ENCODE measurements around the gene SLC38A3. TPM values are rescaled to one million over a fixed set of nuclear protein-coding genes. Genes with fewer than 3 reads are reported as not detected.

Gene SLC38A3
- total and polyA plus RNA-seq, 9 of the 15 experiments (the other 6 are each of a cell fraction or from before 2014, with no cell fraction given): 0.09 to 0.38 (median 0.16) TPM; not detected in 6

GRCh38 chr3:50237133-50237651 lies 32.1 kb downstream of the SLC38A3 start (continued):
- TF ChIP-seq, protein P1, sequence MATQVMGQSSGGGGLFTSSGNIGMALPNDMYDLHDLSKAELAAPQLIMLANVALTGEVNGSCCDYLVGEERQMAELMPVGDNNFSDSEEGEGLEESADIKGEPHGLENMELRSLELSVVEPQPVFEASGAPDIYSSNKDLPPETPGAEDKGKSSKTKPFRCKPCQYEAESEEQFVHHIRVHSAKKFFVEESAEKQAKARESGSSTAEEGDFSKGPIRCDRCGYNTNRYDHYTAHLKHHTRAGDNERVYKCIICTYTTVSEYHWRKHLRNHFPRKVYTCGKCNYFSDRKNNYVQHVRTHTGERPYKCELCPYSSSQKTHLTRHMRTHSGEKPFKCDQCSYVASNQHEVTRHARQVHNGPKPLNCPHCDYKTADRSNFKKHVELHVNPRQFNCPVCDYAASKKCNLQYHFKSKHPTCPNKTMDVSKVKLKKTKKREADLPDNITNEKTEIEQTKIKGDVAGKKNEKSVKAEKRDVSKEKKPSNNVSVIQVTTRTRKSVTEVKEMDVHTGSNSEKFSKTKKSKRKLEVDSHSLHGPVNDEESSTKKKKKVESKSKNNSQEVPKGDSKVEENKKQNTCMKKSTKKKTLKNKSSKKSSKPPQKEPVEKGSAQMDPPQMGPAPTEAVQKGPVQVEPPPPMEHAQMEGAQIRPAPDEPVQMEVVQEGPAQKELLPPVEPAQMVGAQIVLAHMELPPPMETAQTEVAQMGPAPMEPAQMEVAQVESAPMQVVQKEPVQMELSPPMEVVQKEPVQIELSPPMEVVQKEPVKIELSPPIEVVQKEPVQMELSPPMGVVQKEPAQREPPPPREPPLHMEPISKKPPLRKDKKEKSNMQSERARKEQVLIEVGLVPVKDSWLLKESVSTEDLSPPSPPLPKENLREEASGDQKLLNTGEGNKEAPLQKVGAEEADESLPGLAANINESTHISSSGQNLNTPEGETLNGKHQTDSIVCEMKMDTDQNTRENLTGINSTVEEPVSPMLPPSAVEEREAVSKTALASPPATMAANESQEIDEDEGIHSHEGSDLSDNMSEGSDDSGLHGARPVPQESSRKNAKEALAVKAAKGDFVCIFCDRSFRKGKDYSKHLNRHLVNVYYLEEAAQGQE (IDR thresholded peaks at IDR 0.05; ENCODE audit: borderline replicate concordance): no peak
- TF ChIP-seq, protein P1 (CRISPR knock-in tag; IDR thresholded peaks at IDR 0.05; ENCODE audit: low read depth): no peak
- TF ChIP-seq CHD2 (IDR thresholded peaks at IDR 0.05; ENCODE audit: low read depth, low read length) (no peak), UBTF (IDR thresholded peaks at IDR 0.05; ENCODE audit: borderline replicate concordance in 1 of 2, low read depth in 2 of 2, low read length in 2 of 2) (no peak), CTBP1 (IDR thresholded peaks at IDR 0.05; ENCODE audit: borderline replicate concordance) (no peak)
- TF ChIP-seq, protein P2, sequence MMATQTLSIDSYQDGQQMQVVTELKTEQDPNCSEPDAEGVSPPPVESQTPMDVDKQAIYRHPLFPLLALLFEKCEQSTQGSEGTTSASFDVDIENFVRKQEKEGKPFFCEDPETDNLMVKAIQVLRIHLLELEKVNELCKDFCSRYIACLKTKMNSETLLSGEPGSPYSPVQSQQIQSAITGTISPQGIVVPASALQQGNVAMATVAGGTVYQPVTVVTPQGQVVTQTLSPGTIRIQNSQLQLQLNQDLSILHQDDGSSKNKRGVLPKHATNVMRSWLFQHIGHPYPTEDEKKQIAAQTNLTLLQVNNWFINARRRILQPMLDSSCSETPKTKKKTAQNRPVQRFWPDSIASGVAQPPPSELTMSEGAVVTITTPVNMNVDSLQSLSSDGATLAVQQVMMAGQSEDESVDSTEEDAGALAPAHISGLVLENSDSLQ (IDR thresholded peaks at IDR 0.05): no peak

All from K562 (cell line).